NCI-H128 (cell line): ENCODE results near the gene ZBTB43.
"Not testable (repeated sequence)": the region's sequence is repeated elsewhere in the genome, so short reads cannot be mapped to it uniquely, and the experiment has no call there.

Experiments used
- DNase-seq: peaks from one replicate; lab custom pipeline; 2025; ENCODE audit not compliant: unreplicated experiment; lab: John Stamatoyannopoulos, UW

Gene ZBTB43

DNA sequence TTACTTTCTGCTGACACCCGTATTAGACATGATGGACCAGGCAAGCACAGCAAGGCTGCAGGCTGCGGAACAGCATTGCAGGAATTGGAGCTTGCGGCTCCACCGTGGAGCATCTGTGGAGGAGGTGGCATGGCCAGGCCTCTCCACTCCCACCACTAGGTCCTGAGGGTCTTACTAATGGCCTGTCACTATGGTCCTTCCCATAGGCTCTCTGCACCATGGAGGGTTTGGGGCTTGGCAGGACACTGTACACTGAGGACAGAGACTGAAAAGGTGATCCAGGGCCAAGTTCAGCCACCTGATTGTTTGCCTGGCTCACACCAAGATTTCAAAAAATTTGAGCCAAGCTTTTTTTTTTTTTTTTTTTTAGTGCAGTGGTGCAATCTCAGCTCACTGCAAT lies 14.3 kb upstream of the ZBTB43 start:
- no peak for DNase-seq

DNA sequence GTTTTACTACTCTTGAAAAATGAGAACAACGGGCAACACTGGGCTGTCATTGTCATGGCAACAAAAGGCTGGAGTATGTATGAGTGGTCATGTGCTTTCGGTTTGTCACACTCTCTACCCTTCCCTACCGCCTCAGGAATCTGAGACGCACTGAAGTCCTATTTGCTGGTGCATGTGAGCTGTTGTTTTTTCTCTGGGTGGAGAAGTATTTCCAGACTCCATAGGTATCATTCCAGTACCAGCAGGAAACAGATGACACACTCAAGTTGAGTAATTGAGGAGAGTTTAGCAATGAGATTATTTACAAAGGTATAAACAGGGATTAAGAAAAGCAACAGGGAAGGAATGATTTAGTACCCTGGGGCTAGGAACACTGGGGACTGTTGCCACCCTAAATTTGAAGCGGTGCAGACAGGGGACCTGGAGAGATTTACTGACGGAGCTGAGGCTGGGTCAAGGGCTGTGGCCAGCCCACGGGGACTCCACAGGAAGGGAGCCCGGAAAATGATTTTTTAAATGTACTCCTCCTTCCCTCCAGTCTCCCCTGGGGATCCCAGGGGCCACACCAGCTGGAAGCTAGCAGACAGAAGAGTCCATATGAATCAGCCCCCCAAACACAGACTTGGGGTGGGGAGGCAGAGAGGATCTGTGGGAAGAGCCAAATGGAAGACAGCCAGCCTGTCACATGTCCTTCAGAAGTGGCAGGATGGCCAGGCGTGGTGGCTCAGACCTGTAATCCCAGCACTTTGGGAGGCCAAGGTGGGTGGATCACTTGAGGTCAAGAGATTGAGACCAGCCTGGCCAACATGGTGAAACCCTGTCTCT lies 13.2 kb upstream of the ZBTB43 start:
- DNase-seq, result no peak

DNA sequence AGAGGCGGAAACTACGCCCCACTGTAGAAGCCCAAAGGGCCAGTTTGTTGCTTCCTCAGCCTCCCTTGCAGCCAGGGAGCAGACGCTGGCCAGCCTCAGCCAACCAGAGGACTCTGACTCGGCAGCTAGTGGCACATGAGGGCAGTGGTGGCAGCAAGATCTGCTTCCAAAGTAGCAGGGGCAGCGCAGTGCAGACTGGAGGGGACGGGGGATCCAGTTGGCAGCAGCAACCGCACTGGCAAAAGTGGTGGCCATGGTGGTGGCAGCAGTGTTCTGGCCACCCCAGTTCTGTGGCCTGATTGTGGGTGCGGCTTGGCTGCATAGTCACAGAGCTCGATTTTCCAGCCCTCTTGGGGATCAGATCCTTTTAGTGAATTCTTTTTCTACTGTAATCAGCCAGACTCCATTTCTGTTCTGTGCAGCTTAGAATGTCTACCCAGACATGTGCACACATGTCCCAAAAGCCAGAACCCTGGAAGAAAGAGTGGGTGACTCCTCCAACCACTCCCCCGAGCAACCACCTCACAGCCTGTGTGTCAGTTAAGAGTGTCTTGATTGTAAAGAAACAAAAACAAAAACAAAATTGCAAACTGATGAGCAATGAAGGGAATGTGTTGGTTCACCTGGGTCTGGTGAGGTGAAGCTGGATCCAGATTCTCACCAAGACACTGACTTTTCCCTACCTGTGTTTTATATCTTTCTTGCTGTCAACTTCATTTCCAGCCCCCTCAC lies 11.0 kb upstream of the ZBTB43 start:
- no peak for DNase-seq

GRCh38 chr9:126794441-126794840 lies 10.4 kb upstream of the ZBTB43 start:
- DNase-seq, result no peak

DNA sequence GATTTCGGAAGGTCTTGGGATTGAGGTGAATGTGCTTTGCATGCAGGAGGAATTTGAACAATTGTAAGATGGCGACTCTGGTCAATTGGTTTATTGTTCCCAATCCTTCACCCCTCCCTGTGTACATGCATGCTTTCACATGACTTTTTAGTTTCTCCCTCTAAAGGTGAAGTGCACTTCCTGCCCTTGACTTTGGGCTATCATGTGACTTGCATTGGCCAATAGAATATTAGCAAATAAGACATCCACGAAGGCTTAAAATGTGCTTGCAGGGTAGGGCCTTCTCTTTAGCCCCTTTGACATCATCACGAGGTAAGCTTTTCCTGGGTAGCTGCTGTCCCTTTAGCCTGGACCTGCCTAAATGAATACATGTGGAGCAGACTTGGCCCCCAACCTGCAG lies 8.1 kb upstream of the ZBTB43 start:
- DNase-seq, result no peak

DNA sequence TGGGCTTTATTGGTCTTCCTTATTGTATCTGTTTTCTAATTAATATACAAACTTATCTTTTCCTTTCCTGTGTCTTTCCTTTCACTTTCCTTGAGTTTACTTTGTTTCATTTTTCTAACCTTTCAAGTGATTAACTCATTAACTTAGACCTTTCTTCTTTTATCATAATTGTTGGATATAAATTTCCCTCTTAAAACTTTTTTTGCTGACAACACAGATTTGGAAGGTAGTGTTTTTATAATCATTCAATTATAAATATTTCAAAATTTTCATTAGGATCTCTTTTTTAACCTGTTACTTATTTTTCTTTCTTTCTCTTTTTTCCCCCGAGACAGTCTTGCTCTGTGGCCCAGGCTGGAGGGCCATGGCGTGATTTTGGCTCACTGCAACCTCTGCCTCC lies 6.9 kb upstream of the ZBTB43 start:
- DNase-seq, result no peak

DNA sequence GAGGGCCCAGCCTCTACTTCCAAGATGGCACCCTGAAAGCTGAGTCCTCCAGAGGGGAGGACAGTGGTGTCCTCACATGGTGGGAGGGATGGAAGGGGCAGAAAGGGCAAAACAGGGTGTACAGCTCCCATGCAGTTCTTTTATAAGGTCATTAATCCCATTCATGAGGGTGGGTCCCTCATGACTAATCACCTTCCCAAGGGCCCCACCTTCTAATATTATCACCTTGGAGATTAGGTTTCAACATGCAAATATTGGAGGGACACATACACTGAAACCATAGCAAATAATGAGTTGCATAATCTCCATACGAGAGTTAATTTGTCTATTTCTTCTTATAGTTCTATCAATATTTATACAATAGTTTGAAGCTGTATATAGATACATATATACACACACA lies 5.8 kb upstream of the ZBTB43 start:
- DNase-seq, result no peak

DNA sequence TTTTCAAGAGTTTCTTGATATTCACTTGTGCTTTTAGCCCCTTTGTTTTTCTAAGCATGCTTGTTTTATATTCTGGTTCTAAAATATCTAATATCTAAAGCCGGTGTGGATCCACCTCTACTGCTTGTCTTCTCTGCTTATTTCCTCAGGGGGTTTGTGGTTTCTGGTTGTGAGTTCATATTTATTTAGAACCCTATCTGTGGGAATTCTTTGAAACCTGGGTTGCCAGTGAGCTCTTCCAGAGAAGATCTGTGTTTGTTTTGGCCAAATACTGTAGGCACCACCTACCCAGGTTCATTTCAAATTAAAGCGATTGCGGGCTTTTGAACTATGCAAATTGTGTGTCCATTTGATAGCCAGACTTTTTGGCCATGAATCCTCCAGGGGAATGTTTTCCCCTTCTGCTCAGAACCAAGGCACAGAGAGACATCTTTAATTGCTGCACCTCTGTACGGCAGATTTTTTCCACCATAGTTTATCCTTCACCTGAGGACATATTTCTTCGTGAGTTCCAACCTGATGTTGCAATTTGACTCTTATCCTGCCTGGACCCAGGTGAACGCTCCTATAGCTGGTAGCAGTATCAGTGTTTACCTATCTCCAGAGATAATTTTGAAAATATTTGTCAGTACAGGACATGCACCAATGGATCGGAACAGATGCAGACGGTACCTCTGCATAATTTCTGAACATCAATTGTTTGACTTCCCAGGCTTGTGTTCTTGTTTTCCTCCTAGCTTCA lies 2.4 kb upstream of the ZBTB43 start:
- no peak for DNase-seq

DNA sequence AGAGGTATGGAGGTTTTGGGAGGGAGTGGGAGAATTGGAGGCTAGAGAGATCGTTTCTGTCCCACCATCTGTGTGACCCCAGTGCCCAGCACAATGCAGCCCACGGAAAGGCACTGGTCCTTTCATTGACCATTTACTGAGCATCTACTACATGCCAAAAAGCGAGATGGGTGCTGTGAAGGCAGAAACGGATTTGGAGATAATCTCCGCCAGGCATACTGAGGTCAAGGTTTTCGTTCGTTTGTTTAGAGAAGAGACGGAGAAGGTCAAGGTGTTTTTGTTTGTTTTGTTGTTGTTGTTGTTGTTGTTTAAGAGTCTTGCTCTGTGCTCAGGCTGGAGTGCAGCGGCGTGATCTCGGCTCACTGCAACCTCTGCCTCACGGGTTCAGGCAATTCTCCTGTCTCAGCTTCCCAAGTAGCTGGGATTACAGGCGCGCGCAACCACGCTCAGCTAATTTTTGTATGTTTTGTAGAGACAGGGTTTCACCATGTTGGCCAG lies 593 bp upstream of the ZBTB43 start:
- DNase-seq, result no peak

GRCh38 chr9:126805554-126806262 lies 868 bp downstream of the ZBTB43 start:
- DNase-seq, result no peak

DNA sequence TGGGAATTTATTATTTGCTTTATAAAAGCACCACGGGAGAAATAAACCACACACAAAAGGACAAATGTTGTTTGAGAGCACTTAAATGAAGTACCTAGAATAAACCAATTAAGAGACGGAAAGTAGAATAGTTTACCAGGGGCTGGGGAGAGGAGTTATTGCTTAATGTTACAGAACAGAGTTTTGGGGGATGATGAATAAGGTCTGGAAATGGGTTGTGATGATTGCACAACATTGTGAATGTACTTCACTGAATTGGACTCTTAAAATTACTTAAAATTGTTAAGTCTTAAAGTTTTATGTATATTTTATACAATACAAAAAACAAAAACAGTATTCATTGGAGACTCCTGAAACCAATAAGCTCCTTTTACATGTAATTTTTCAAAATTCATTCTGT lies 1.5 kb downstream of the ZBTB43 start:
- DNase-seq, result no peak

- DNase-seq, result no peak
These were observed 4.2 kb downstream of the ZBTB43 start for GRCh38 chr9:126809068-126809467.

DNA sequence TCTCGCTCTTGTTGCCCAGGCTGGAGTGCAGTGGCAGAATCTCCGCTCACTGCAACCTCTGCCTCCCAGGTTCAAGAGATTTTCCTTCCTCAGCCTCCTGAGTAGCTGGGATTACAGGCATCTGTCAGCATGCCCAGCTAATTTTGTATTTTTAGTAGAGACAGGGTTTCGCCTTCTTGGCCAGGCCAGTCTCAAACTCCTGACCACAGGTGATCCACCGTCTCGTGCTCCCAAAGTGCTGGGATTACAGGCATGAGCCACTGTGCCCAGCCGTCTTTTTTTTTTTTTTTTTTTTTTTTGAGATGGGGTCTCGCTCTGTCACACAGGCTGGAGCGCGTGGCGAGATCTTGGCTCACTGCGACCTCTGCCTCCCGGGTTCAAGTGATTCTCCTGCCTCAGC lies 5.4 kb downstream of the ZBTB43 start:
- DNase-seq, result not testable (repeated sequence)

GRCh38 chr9:126813072-126813471 lies 8.2 kb downstream of the ZBTB43 start:
- DNase-seq, result no peak

GRCh38 chr9:126814091-126814490 lies 9.3 kb downstream of the ZBTB43 start:
- DNase-seq, result no peak

DNA sequence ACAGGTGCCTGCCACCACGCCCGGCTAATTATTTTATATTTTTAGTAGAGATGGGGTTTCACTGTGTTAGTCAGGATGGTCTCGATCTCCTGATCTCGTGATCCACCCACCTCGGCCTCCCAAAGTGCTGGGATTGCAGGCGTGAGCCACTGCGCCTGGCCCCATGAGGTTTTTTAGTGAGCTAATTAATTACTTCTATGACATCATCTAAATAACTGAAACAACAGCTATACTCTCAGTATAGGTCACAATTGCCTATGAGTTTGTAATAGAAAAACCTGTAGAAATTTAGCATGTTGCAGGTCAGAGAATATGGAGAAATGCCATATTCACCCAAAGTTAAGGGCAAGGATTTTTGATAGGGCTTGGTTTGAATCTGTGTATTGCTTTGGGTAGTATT lies 12.8 kb downstream of the ZBTB43 start:
- DNase-seq, result not testable (repeated sequence)

DNA sequence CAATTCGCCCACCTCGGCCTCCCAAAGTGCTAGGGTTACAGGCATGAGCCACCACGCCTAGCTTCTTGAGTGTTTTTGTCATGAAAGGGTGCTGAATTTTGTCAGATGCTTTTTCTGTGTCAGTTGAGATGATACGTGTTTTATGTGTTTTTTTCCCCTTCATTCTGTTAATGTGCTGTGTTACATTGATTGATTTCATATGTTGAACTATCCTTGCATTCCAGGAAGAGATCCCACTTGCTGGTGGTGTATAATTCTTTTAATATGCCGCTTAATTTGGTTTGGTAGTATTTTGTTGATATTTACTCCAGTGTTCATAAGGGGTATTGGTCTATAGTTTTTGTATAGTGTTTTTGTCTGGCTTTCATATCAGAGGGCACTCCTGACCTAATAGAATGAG lies 13.6 kb downstream of the ZBTB43 start:
- no peak for DNase-seq

DNA sequence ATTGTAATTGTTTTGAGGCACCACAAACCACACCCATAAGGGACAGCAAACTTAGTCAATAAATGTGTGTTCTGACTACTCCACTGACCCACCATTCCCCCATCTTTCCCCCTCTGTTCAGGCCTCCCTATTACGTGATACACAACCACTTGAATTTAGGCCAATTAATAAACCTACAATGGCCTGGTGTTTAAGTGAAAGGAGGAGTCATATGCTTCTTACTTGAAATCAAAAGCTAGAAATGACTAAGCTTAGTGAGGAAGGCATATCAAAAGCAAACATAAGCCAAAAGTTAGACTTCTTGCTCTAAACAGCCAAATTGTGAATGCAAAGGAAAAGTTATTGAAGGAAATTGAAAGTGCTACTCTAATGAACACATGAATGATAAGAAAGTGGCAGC lies 14.6 kb downstream of the ZBTB43 start:
- no peak for DNase-seq

GRCh38 chr9:126822278-126822677 lies 17.4 kb downstream of the ZBTB43 start:
- no peak for DNase-seq

GRCh38 chr9:126822873-126823272 lies 18.0 kb downstream of the ZBTB43 start:
- no peak for DNase-seq

DNA sequence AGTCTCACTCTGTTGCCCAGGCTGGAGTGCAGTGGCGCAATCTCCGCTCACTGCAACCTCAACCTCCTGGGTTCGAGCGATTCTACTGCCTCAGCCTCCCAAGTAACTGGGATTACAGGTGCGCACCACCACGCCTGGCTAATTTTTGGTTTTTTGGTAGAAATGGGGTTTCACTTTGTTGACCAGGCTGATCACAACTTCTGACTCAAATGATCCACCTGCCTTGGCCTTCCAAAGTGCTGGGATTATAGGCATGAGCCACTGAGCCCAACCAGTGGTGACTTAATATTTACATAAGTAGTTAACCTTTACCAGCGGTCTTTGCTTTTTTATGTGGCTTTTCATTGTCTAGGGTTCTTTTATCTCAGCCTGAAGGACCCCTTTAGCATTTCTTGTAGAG lies 19.2 kb downstream of the ZBTB43 start:
- not testable (repeated sequence) for DNase-seq
